OCI-LY3 (cell line): Measurements from ENCODE around the gene TVP23A.

Experiments
- H2AFZ ChIP-seq: fragments of 200-600, 300-600 bp; shearing (Covaris generic); 2 replicates; pipeline ENCODE4 v1.6.0; 2014; ENCODE audit warnings: antibody characterized with exemption, low read depth, low read length
- H3K27ac ChIP-seq: fragments of 200-600, 300-600 bp; sonication (generic); 2 replicates; pipeline ENCODE4 v1.5.1; 2014; ENCODE audit warnings: mild to moderate bottlenecking, low read length, moderate library complexity, mixed read lengths
- H3K27me3 ChIP-seq: fragments of 200-600, 300-600 bp; sonication (generic); 2 replicates; pipeline ENCODE4 v1.6.1; 2014; ENCODE audit warnings: low read depth, low read length, mixed read lengths
- H3K36me3 ChIP-seq: fragments of 200-600, 300-600 bp; sonication (generic); replicated peaks from 2 replicates; pipeline ENCODE3; 2014; ENCODE audit warnings: low read depth, low read length, mixed read lengths
- H3K4me1 ChIP-seq: fragments of 300-600, 200-600 bp; sonication (generic); 2 replicates; pipeline ENCODE4 v1.6.1; 2014; ENCODE audit warnings: low read length, mixed read lengths
- H3K4me2 ChIP-seq: fragments of 200-600, 300-600 bp; sonication (generic); 2 replicates; pipeline ENCODE4 v1.6.1; 2014; ENCODE audit warnings: low read length, mixed read lengths
- H3K4me3 ChIP-seq: fragments of 300-600, 200-600 bp; sonication (generic); 2 replicates; pipeline ENCODE4 v1.5.1; 2014; ENCODE audit warnings: antibody characterized with exemption, mild to moderate bottlenecking, low read length, moderate library complexity
- H3K79me2 ChIP-seq: fragments of 300-600, 200-600 bp; shearing (Covaris generic); 2 replicates; pipeline ENCODE4 v1.6.1; 2014; ENCODE audit warnings: mild to moderate bottlenecking, low read length, mixed read lengths
- H3K9ac ChIP-seq: fragments of 300-600, 200-600 bp; shearing (Covaris generic); 2 replicates; pipeline ENCODE4 v1.6.0; 2014; ENCODE audit warnings: mild to moderate bottlenecking, low read length, moderate library complexity
- H3K9me3 ChIP-seq: fragments of 200-600, 300-600 bp; shearing (Covaris generic); 2 replicates; pipeline ENCODE4 v1.6.1; 2014; ENCODE audit warnings: low read length, mixed read lengths; ENCODE audit not compliant: insufficient read depth
- H4K20me1 ChIP-seq: fragments of 200-600, 300-600 bp; sonication (generic); 2 replicates; pipeline ENCODE4 v1.6.1; 2016; ENCODE audit warnings: low read length, mixed read lengths; ENCODE audit not compliant: insufficient read depth
- CTCF ChIP-seq: fragments of 200-600, 300-600 bp; sonication (generic); IDR thresholded peaks from 2 replicates; pipeline ENCODE4 v1.5.1; 2014; ENCODE audit warnings: antibody characterized with exemption, low read length, low read depth
- EZH2phosphoT487 ChIP-seq: fragments of 200-600 bp; shearing (Covaris generic); IDR thresholded peaks from 2 replicates; pipeline ENCODE4 v1.6.1; 2018; ENCODE audit warnings: antibody characterized with exemption, mixed run types, low read depth

The TVP23A gene

DNA sequence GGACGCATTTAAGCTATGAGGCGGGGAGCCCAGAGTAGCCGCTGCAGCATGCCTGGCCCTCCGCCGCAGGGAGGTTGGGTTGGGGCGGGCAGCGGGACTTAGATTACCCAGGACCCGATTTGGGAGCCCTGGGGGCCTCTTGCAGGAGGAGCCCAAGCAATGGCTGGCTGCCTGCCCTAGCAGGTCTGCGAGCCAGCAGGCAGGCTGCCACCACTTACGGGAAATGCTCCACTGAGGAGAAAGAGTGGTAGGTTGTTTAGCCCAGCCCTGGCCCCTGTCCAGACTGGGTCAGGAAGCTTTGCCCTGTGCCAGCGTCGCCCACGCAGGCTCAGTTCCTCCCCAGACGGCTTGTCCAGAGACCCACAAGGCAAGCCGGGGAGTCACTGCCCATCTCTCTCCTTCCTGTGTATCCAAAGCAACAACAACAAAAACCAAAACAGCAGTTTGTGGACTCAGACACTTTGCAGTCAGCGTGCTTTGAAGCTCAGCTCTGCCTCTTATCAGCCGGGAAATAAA, 10.3 kb upstream of the TVP23A start:
- H3K27ac ChIP-seq: no peak overlapping the region
- no peak overlapping the region for H3K4me2 ChIP-seq
- no peaks in the 10 kb centered on the region for H4K20me1 ChIP-seq
- no peak overlapping the region for H3K9ac ChIP-seq
- H3K9me3 ChIP-seq: no peaks in the 10 kb centered on the region
- TF ChIP-seq CTCF (no peak), EZH2phosphoT487 (no peak)
- H3K4me3 ChIP-seq: no peak overlapping the region
- no peaks in the 10 kb centered on the region for H3K36me3 ChIP-seq
- no peaks in the 10 kb centered on the region for H3K27me3 ChIP-seq
- H3K4me1 ChIP-seq: peaks cover 31% of the 10 kb centered on the region
- no peak overlapping the region for H2AFZ ChIP-seq
- H3K79me2 ChIP-seq: no peaks in the 10 kb centered on the region

GRCh38 chr16:10827691-10828341, 9.2 kb upstream of the TVP23A start:
- Histone ChIP-seq H3K4me3 (no peak overlapping the region), H2AFZ (no peak overlapping the region), H3K27ac (no peak overlapping the region), H3K27me3 (no peaks in the 10 kb centered on the region), H3K79me2 (no peaks in the 10 kb centered on the region), H3K4me2 (no peak overlapping the region), H3K9ac (no peak overlapping the region), H3K4me1 (peaks cover 31% of the 10 kb centered on the region), H3K9me3 (no peaks in the 10 kb centered on the region), H4K20me1 (no peaks in the 10 kb centered on the region), H3K36me3 (no peaks in the 10 kb centered on the region)
- TF ChIP-seq CTCF: no peak
- TF ChIP-seq EZH2phosphoT487: no peak

DNA sequence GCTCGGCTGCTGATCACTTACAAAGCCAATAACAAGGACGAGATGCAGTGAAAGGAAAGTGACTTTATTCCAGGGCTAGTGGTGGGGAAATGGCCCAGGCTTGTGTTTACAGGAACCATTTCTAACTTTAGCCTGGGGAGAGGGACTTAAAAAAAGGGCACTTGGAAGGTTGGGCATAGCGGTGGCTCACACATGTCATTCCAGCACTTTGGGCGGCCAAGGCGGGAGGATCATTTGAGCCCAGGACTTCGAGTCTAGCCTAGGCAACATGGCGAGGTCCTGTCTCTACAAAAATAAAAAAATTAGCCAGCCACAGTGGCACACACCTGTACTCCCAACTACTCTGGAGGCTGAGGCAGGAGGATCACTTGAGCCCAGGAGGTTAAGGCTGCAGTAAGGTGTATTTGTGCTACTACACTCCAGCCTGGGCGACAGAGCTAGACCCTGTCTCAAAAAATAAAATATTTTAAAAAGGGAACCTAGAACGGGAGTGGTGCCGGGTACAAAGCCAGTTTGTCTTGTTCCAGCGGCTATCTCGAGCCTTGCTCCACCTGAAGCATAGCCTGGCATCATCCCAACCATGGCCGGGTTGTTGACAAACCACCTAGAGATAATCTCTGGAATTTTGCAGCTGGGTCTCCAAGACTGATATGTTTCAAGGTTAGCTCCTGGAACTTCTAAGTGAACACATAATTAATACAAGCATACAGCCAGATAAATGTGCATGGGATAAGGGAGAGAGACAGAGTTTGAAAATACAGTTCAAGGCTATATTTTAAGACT, 5.7 kb upstream of the TVP23A start:
- Histone ChIP-seq H3K27ac (no peak overlapping the region), H3K4me2 (no peak overlapping the region), H3K4me3 (no peak overlapping the region), H3K36me3 (no peaks in the 10 kb centered on the region), H3K9me3 (no peaks in the 10 kb centered on the region), H4K20me1 (no peaks in the 10 kb centered on the region), H3K79me2 (no peaks in the 10 kb centered on the region), H3K9ac (no peak overlapping the region), H2AFZ (no peak overlapping the region; the same call in 1 of the 2 replicates), H3K27me3 (no peaks in the 10 kb centered on the region), H3K4me1 (peaks cover 49% of the 10 kb centered on the region)
- TF ChIP-seq EZH2phosphoT487 (no peak), CTCF (no peak)

DNA sequence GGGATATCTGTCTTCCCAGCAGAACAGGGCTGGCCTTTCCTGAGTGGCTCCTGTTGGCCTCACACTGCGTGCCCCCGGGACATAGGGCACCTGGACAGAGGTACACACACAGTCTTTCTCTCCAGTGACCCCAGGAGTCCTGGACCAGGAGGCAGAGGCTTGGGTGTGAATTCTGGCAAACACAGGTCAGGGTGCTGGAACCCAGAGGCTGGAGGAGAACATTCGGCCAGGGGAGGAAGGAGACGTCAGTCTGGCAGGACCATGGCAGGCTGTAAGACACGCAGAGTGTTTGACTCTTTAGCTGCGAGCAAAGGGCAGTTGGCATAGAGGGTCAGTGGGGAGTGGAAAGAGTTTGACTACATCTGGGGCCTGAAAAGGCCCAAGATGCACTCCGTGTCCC, 4.1 kb upstream of the TVP23A start:
- Histone ChIP-seq H3K79me2 (no peaks in the 10 kb centered on the region), H3K27me3 (no peaks in the 10 kb centered on the region), H3K9me3 (no peaks in the 10 kb centered on the region), H4K20me1 (no peaks in the 10 kb centered on the region), H3K27ac (no peak overlapping the region), H2AFZ (no peak overlapping the region), H3K4me3 (no peak overlapping the region), H3K4me1 (peaks cover 51% of the 10 kb centered on the region), H3K9ac (no peak overlapping the region), H3K36me3 (no peaks in the 10 kb centered on the region), H3K4me2 (no peak overlapping the region)
- TF ChIP-seq CTCF (no peak), EZH2phosphoT487 (no peak)
